BE2C (cell line): Measurements from ENCODE around the gene C8B.

Experiments used
- DNase-seq: peaks from one replicate; pipeline ENCODE4 v3.0.0-alpha.2; 2020
- H3K27me3 ChIP-seq: fragments of 250-450 bp; sonication (Bioruptor Pico); 2 replicates; pipeline ENCODE4 v1.5.1; 2020; ENCODE audit warnings: mild to moderate bottlenecking
- H3K36me3 ChIP-seq: fragments of 250-450 bp; sonication (Bioruptor Pico); 2 replicates; pipeline ENCODE4 v1.5.1; 2020; ENCODE audit warnings: mild to moderate bottlenecking
- H3K4me1 ChIP-seq: fragments of 250-450 bp; sonication (Bioruptor Pico); 2 replicates; pipeline ENCODE4 v1.5.1; 2020
- H3K4me3 ChIP-seq: 2 replicates; pipeline ENCODE4 v1.5.1; 2011; ENCODE audit warnings: low read depth, low read length
- H3K9me3 ChIP-seq: fragments of 250-450 bp; sonication (Bioruptor Pico); 2 replicates; pipeline ENCODE4 v1.5.1; 2020
- CTCF ChIP-seq: IDR thresholded peaks from 2 replicates; pipeline ENCODE4 v1.5.1; 2012; ENCODE audit warnings: mild to moderate bottlenecking, low read depth, low read length

Gene C8B

GRCh38 chr1:56925193-56925592 is 40.6 kb downstream of the C8B start:
- no peak for DNase-seq
- no peaks in the 10 kb centered on the region for H3K4me1 ChIP-seq
- no peaks in the 10 kb centered on the region for H3K27me3 ChIP-seq

GRCh38 chr1:56924116-56924515 is 41.7 kb downstream of the C8B start:
- Histone ChIP-seq H3K4me3 (no peak overlapping the region), H3K27me3 (no peaks in the 10 kb centered on the region), H3K9me3 (no peaks in the 10 kb centered on the region), H3K36me3 (no peaks in the 10 kb centered on the region), H3K4me1 (no peaks in the 10 kb centered on the region)
- DNase-seq: no peak
- no peak for TF ChIP-seq CTCF

More at GRCh38 chr1:56925193-56925592, 40.6 kb downstream of the C8B start:
- Histone ChIP-seq H3K9me3 (no peaks in the 10 kb centered on the region), H3K36me3 (no peaks in the 10 kb centered on the region), H3K4me3 (no peak overlapping the region)
- no peak for TF ChIP-seq CTCF

GRCh38 chr1:56923201-56923600 is 42.6 kb downstream of the C8B start:
- H3K36me3 ChIP-seq: no peaks in the 10 kb centered on the region
- TF ChIP-seq CTCF: no peak
- no peaks in the 10 kb centered on the region for H3K27me3 ChIP-seq
- H3K9me3 ChIP-seq: no peaks in the 10 kb centered on the region
- no peaks in the 10 kb centered on the region for H3K4me1 ChIP-seq
- H3K4me3 ChIP-seq: no peak overlapping the region
- DNase-seq: no peak

GRCh38 chr1:56922507-56922906 is 43.3 kb downstream of the C8B start:
- H3K9me3 ChIP-seq: no peaks in the 10 kb centered on the region
- H3K36me3 ChIP-seq: no peaks in the 10 kb centered on the region
- H3K27me3 ChIP-seq: no peaks in the 10 kb centered on the region
- no peak for DNase-seq
- H3K4me3 ChIP-seq: no peak overlapping the region
- H3K4me1 ChIP-seq: no peaks in the 10 kb centered on the region
- TF ChIP-seq CTCF: no peak

GRCh38 chr1:56922070-56922469 is 43.7 kb downstream of the C8B start:
- Histone ChIP-seq H3K4me3 (no peak overlapping the region), H3K9me3 (no peaks in the 10 kb centered on the region), H3K36me3 (no peaks in the 10 kb centered on the region), H3K27me3 (no peaks in the 10 kb centered on the region), H3K4me1 (no peaks in the 10 kb centered on the region; the same call in 1 of the 2 replicates)
- TF ChIP-seq CTCF: no peak
- DNase-seq: no peak

- H3K4me1 ChIP-seq: no peaks in the 10 kb centered on the region; the same call in 1 of the 2 replicates
- H3K4me3 ChIP-seq: no peak overlapping the region
- TF ChIP-seq CTCF: no peak
- no peak for DNase-seq
- no peaks in the 10 kb centered on the region for H3K27me3 ChIP-seq
- no peaks in the 10 kb centered on the region for H3K9me3 ChIP-seq
- no peaks in the 10 kb centered on the region for H3K36me3 ChIP-seq
These were observed 44.3 kb downstream of the C8B start for GRCh38 chr1:56921479-56921878.
